WTC11 (cell line): ENCODE data around the gene KNDC1.
"Not testable (repeated sequence)": the region's sequence is repeated elsewhere in the genome, so short reads cannot be mapped to it uniquely, and the experiment has no call there.

Experiments used
- ATF3 ChIP-seq: sonication (generic); formaldehyde crosslinking; conservative IDR thresholded peaks from 2 replicates; pipeline ENCODE4 v1.8.1; 2022; ENCODE audit warnings: mild to moderate bottlenecking, missing genetic modification reagents
- ATF6 ChIP-seq: sonication (generic); formaldehyde crosslinking; IDR thresholded peaks from 2 replicates; pipeline ENCODE4 v1.8.1; 2023; ENCODE audit warnings: mild to moderate bottlenecking, missing genetic modification reagents
- CTCF ChIP-seq: fragments of 200-600 bp; IDR thresholded peaks from 2 replicates; pipeline ENCODE4 v1.8.0; 2022; ENCODE audit warnings: antibody characterized with exemption
- FOXJ3 ChIP-seq: sonication (generic); formaldehyde crosslinking; IDR thresholded peaks from 2 replicates; pipeline ENCODE4 v1.9.0; 2021; ENCODE audit warnings: missing genetic modification reagents, mild to moderate bottlenecking, borderline replicate concordance
- JUN ChIP-seq: sonication (generic); formaldehyde crosslinking; IDR thresholded peaks from 2 replicates; pipeline ENCODE4 v1.8.0; 2023; ENCODE audit warnings: mild to moderate bottlenecking, missing genetic modification reagents
- PREB ChIP-seq: sonication (generic); formaldehyde crosslinking; IDR thresholded peaks from 2 replicates; pipeline ENCODE4 v1.8.1; 2022; ENCODE audit warnings: mild to moderate bottlenecking, missing genetic modification reagents, moderate library complexity, borderline replicate concordance
- STAT6 ChIP-seq: sonication (generic); formaldehyde crosslinking; conservative IDR thresholded peaks from 2 replicates; pipeline ENCODE4 v1.8.1; 2023; ENCODE audit warnings: mild to moderate bottlenecking, low read depth, missing genetic modification reagents, moderate library complexity
- USF1 ChIP-seq: sonication (generic); formaldehyde crosslinking; IDR thresholded peaks from 2 replicates; pipeline ENCODE4 v1.8.0; 2022; ENCODE audit warnings: mild to moderate bottlenecking, missing genetic modification reagents
- ZMAT4 ChIP-seq: fragments of 250-450 bp; sonication (Bioruptor Pico); IDR thresholded peaks from 2 replicates; pipeline ENCODE4 v1.9.0; 2021; ENCODE audit warnings: mild to moderate bottlenecking

GRCh38 chr10:133111640-133112039 is 48.4 kb upstream of the KNDC1 start:
- not testable (repeated sequence) for TF ChIP-seq ATF3 (CRISPR knock-in tag); USF1; JUN (CRISPR knock-in tag); FOXJ3; STAT6 (CRISPR knock-in tag); CTCF; ZMAT4 (CRISPR knock-in tag); ATF6 (CRISPR knock-in tag); PREB (CRISPR knock-in tag)
